NCI-H2196 treated with DMSO at 0.1 percent for 48 hours (cell line): ENCODE data around the gene SLC51A.

Experiments used
- DNase-seq: peaks from one replicate; lab custom pipeline; 2025; ENCODE audit not compliant: unreplicated experiment; lab: John Stamatoyannopoulos, UW

Gene SLC51A

GRCh38 chr3:196214783-196215441, 1.4 kb upstream of the SLC51A start:
- no peak for DNase-seq

GRCh38 chr3:196215493-196216020, 777 bp upstream of the SLC51A start:
- DNase-seq: no peak

GRCh38 chr3:196216681-196217211, 412 bp downstream of the SLC51A start:
- no peak for DNase-seq

- no peak for DNase-seq
Observed at GRCh38 chr3:196217307-196218154, 1.2 kb downstream of the SLC51A start.

- DNase-seq: no peak
Observed at GRCh38 chr3:196218155-196218712, 1.9 kb downstream of the SLC51A start.

- peak; percentile 93 for DNase-seq
Observed at GRCh38 chr3:196219194-196219969, 3.0 kb downstream of the SLC51A start.

GRCh38 chr3:196219970-196220311, 3.6 kb downstream of the SLC51A start:
- DNase-seq: no peak

GRCh38 chr3:196220587-196220986, 4.3 kb downstream of the SLC51A start:
- DNase-seq: no peak

GRCh38 chr3:196220991-196221390, 4.7 kb downstream of the SLC51A start:
- no peak for DNase-seq

GRCh38 chr3:196222876-196223595, 6.7 kb downstream of the SLC51A start:
- no peak for DNase-seq

GRCh38 chr3:196225086-196225485, 8.8 kb downstream of the SLC51A start:
- DNase-seq: no peak

GRCh38 chr3:196225763-196226364, 9.5 kb downstream of the SLC51A start:
- no peak for DNase-seq

GRCh38 chr3:196227121-196227561, 10.8 kb downstream of the SLC51A start:
- no peak for DNase-seq

GRCh38 chr3:196227629-196228493, 11.5 kb downstream of the SLC51A start:
- no peak for DNase-seq

GRCh38 chr3:196232154-196232881, 16.0 kb downstream of the SLC51A start:
- no peak for DNase-seq

- no peak for DNase-seq
Observed at GRCh38 chr3:196232882-196233251, 16.5 kb downstream of the SLC51A start.

GRCh38 chr3:196235452-196236122, 19.3 kb downstream of the SLC51A start:
- no peak for DNase-seq

GRCh38 chr3:196236223-196236622, 19.9 kb downstream of the SLC51A start:
- DNase-seq: no peak
